CD14-positive monocyte (primary cell): ENCODE data around the gene PUDP. TPM values are rescaled to one million over a fixed set of nuclear protein-coding genes. Genes with fewer than 3 reads are reported as not detected.
"Not testable (repeated sequence)": the region's sequence is repeated elsewhere in the genome, so short reads cannot be mapped to it uniquely, and the experiment has no call there.

Experiments
- DNase-seq, 3 donors: peaks; one replicate each; pipeline ENCODE4 v3.0.0-alpha.2; 2011 to 2022
- H2AFZ ChIP-seq: 2 replicates; pipeline ENCODE4 v1.6.0; 2012; ENCODE audit warnings: mild to moderate bottlenecking, low read depth, low read length, inconsistent platforms; ENCODE audit not compliant: insufficient read depth, poor library complexity, severe bottlenecking
- H3K27ac ChIP-seq, 2 donors: 1 replicate in 1 of 2; 2 replicates in 1 of 2; pipeline ENCODE4 v1.5.1; 2012 to 2013; ENCODE audit warnings: low read length in 2 of 2, control low read depth in 1 of 2, inconsistent platforms in 1 of 2, low read depth in 1 of 2, mild to moderate bottlenecking in 1 of 2
- H3K27me3 ChIP-seq, 2 donors: one replicate each; pipeline versions ENCODE4 v1.6.0 to v1.6.1; 2011 to 2013; ENCODE audit warnings: low read length in 2 of 2; ENCODE audit not compliant: control insufficient read depth in 2 of 2, insufficient read depth in 2 of 2
- H3K36me3 ChIP-seq, 2 donors: replicated peaks in 1 of 2; 1 replicate in 1 of 2; 2 replicates in 1 of 2; pipeline versions ENCODE4 v1.5.1 to v1.6.1; 2012 to 2013; ENCODE audit warnings: low read length in 2 of 2, control low read depth in 1 of 2, inconsistent platforms in 1 of 2, mild to moderate bottlenecking in 1 of 2; ENCODE audit not compliant: insufficient read depth in 2 of 2, control insufficient read depth in 1 of 2
- H3K4me1 ChIP-seq, 2 donors: 1 replicate in 1 of 2; 2 replicates in 1 of 2; pipeline versions ENCODE4 v1.5.1 to v1.6.1; 2012 to 2013; ENCODE audit warnings: low read length in 2 of 2, control low read depth in 1 of 2, inconsistent platforms in 1 of 2, mild to moderate bottlenecking in 1 of 2, moderate library complexity in 1 of 2; ENCODE audit not compliant: insufficient read depth in 2 of 2, control insufficient read depth in 1 of 2
- H3K4me2 ChIP-seq: replicated peaks from 2 replicates; pipeline ENCODE3; 2012; ENCODE audit warnings: low read length, moderate library complexity, mild to moderate bottlenecking; ENCODE audit not compliant: poor library complexity, severe bottlenecking; ENCODE audit errors: extremely low read depth
- H3K4me3 ChIP-seq, 3 experiments: fragments of 200-600 bp in 1 of 3; sonication (generic) in 1 of 3; replicated peaks in 1 of 3; 1 replicate in 2 of 3; 2 replicates in 1 of 3; pipeline ENCODE4 v1.5.1; 2011 to 2013; ENCODE audit warnings: low read length in 3 of 3, mild to moderate bottlenecking in 3 of 3, control low read depth in 2 of 3, low read depth in 2 of 3, inconsistent platforms in 1 of 3, moderate library complexity in 1 of 3
- H3K79me2 ChIP-seq: 2 replicates; pipeline ENCODE4 v1.6.0; 2012; ENCODE audit warnings: mild to moderate bottlenecking, control low read depth, inconsistent platforms, low read length, moderate library complexity; ENCODE audit not compliant: insufficient read depth
- H3K9ac ChIP-seq: 2 replicates; pipeline ENCODE4 v1.6.0; 2017; ENCODE audit warnings: low read length, mild to moderate bottlenecking; ENCODE audit not compliant: insufficient read depth, poor library complexity, severe bottlenecking
- H3K9me3 ChIP-seq, 2 donors: replicated peaks in 1 of 2; 1 replicate in 1 of 2; 2 replicates in 1 of 2; pipeline versions ENCODE4 v1.5.1 to v1.6.1; 2012 to 2013; ENCODE audit warnings: low read length in 2 of 2, control low read depth in 1 of 2; ENCODE audit not compliant: control insufficient read depth in 1 of 2, insufficient read depth in 1 of 2
- H4K20me1 ChIP-seq: 2 replicates; pipeline ENCODE4 v1.6.0; 2012; ENCODE audit warnings: mild to moderate bottlenecking, low read length, control low read depth, moderate library complexity; ENCODE audit not compliant: insufficient read depth
- H3K27ac Mint-ChIP-seq, 7 donors: one replicate each; pipeline ENCODE4 v1.8.0; 2020; ENCODE audit warnings: mild to moderate bottlenecking in 7 of 7, mixed read lengths in 7 of 7, moderate library complexity in 6 of 7, inconsistent platforms in 2 of 7
- H3K27me3 Mint-ChIP-seq, 3 donors: one replicate each; pipeline ENCODE4 v1.8.0; 2021 to 2022; ENCODE audit warnings: low read depth in 3 of 3, mild to moderate bottlenecking in 3 of 3, mixed read lengths in 3 of 3, moderate library complexity in 3 of 3, inconsistent platforms in 1 of 3
- H3K36me3 Mint-ChIP-seq, 2 donors: one replicate each; pipeline ENCODE4 v1.8.0; 2020; ENCODE audit warnings: mixed read lengths in 2 of 2, inconsistent platforms in 1 of 2, mild to moderate bottlenecking in 1 of 2
- H3K4me1 Mint-ChIP-seq: one replicate; pipeline ENCODE4 v1.8.0; 2020; ENCODE audit warnings: mild to moderate bottlenecking, mixed read lengths
- H3K4me3 Mint-ChIP-seq, 2 donors: one replicate each; pipeline ENCODE4 v1.8.0; 2020; ENCODE audit warnings: mild to moderate bottlenecking in 2 of 2, mixed read lengths in 2 of 2, moderate library complexity in 1 of 2
- H3K9me3 Mint-ChIP-seq, 7 donors: one replicate each; pipeline ENCODE4 v1.8.0; 2020 to 2022; ENCODE audit warnings: mixed read lengths in 7 of 7, mild to moderate bottlenecking in 6 of 7, moderate library complexity in 6 of 7, inconsistent platforms in 2 of 7
- CTCF ChIP-seq: fragments of 200-600 bp; IDR thresholded peaks from one replicate; pipeline ENCODE4 v1.8.0; 2022; ENCODE audit warnings: antibody characterized with exemption, mild to moderate bottlenecking
- WGBS: methylation state at CpG from one replicate; pipeline ENCODE4 v1.1.5; 2013; ENCODE audit warnings: missing lambda C conversion rate; ENCODE audit not compliant: insufficient coverage; 5-methylcytosine and 5-hydroxymethylcytosine counted together
- intact Hi-C, 2 donors: fragments of 100-400 bp; cut with micrococcal nuclease; formaldehyde crosslinking; loops; one replicate each; pipeline versions ENCODE4 v1.15.0 to v1.15.1; 2023
- polyA plus RNA-seq, 3 donors: library from polyadenylated mRNA; depleted of rRNA in 1 of 3; unstranded in 2 of 3; stranded (reverse) in 1 of 3; fragments of 300-500 nt in 2 of 3; fragments of >200 nt in 1 of 3; fragmentation: Illumina TruSeq in 2 of 3; gene quantifications; 1 replicate in 2 of 3; 2 replicates in 1 of 3; pipeline ENCODE4 v1.2.3, GENCODE V29; 2012 to 2021

PUDP gene
- polyA plus RNA-seq, 3 donors, result 21.4 to 49.5 (median 45.4) TPM

DNA sequence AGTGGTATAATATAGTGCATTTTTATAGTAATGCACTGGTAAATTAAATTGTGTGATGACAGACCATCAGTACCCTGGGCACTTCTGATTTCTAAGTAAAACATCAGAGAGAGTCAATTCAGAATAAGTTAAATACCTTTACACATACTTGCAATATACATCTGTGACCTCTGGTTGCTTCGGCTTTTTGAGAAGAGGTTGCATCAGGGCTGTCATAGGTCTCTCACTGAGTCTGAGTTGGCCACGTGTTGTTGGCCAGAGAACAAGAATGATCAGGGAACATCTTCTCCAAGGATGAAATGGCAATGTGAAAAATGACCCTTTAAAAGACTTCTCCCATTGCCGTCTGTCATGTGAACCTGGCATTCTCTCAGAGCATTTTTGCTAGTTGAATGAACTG is 36.9 kb upstream of the PUDP start:
- no CpG with 5 or more reads among the region's 3 CpGs for WGBS
- no peaks in the 10 kb centered on the region for H3K79me2 ChIP-seq
- Mint-ChIP-seq H3K9me3 (peaks cover 0 to 5% (median 0%) of the 10 kb centered on the region in 7 donors), H3K27me3 (peaks cover 0 to 6% (median 3%) of the 10 kb centered on the region in 3 donors), H3K4me3 (no peak overlapping the region), H3K36me3 (no peaks in the 10 kb centered on the region), H3K27ac (no peak overlapping the region), H3K4me1 (no peaks in the 10 kb centered on the region)
- H3K27ac ChIP-seq, result no peak overlapping the region
- no peaks in the 10 kb centered on the region for H3K27me3 ChIP-seq
- H3K36me3 ChIP-seq, result no peaks in the 10 kb centered on the region
- DNase-seq, result no peak
- intact Hi-C loops, result no loop called here
- no peak for TF ChIP-seq CTCF
- H3K4me2 ChIP-seq, result no peak overlapping the region
- H2AFZ ChIP-seq, result no peak overlapping the region
- H3K9me3 ChIP-seq, result no peaks in the 10 kb centered on the region
- H3K4me1 ChIP-seq, result no peaks in the 10 kb centered on the region
- no peak overlapping the region for H3K4me3 ChIP-seq
- no peaks in the 10 kb centered on the region for H4K20me1 ChIP-seq
- H3K9ac ChIP-seq, result no peak overlapping the region

DNA sequence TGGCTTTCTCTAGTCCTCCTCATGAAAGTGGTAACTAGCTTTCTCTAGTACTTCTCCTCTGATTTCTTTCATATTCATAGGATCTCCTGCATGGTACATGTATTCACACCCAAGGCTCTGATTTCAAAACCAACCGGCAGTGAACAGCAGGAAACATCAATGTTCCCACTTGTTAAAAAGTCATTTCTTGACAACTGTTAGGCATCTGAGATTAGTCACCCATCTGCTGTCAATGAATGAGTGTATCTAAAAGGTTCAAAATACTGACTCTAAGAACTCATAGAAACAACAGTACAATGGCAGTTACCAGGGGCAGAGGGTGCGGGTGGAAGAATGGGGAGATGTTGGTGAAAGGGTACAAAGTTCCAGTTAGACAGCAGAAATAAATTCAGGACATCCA is 31.5 kb upstream of the PUDP start:
- H3K4me1 Mint-ChIP-seq, result no peaks in the 10 kb centered on the region
- no CpG with 5 or more reads among the region's 2 CpGs for WGBS
- DNase-seq, result no peak

DNA sequence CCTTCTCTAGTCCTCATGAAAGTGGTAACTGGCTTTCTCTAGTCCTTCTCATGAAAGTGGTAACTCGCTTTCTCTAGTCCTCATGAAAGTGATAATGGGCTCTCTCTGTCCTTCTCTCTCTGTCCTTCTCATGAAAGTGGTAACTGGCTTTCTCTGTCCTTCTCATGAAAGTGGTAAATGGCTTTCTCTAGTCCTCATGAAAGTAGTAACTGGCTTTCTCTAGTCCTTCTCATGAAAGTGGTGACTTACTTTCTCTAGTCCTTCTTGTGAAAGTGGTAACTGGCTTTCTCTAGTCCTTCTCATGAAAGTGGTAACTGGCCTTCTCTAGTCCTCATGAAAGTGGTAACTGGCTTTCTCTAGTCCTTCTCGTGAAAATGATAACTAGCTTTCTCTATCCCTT is 30.9 kb upstream of the PUDP start:
- H3K4me1 Mint-ChIP-seq, H3K4me1 ChIP-seq, H3K27me3 Mint-ChIP-seq, H3K4me3 ChIP-seq, H3K4me3 Mint-ChIP-seq, H3K27ac Mint-ChIP-seq, DNase-seq, H3K4me2 ChIP-seq, H3K27me3 ChIP-seq, H2AFZ ChIP-seq, H4K20me1 ChIP-seq, H3K79me2 ChIP-seq, H3K36me3 ChIP-seq, H3K9me3 ChIP-seq, H3K27ac ChIP-seq, intact Hi-C loops, H3K9ac ChIP-seq, H3K36me3 Mint-ChIP-seq: not testable (repeated sequence)
- H3K9me3 Mint-ChIP-seq, result peaks cover 0 to 12% (median 7%) of the 10 kb centered on the region in 7 donors
- WGBS, result no CpG with 5 or more reads among the region's 2 CpGs

More for the DNA sequence above, 31.5 kb upstream of the PUDP start:
- H3K79me2 ChIP-seq, result no peaks in the 10 kb centered on the region
- H3K4me1 ChIP-seq, result no peaks in the 10 kb centered on the region
- H3K9me3 Mint-ChIP-seq, result peaks cover 0 to 12% (median 7%) of the 10 kb centered on the region in 7 donors
- no peak overlapping the region for H3K4me3 ChIP-seq
- no peaks in the 10 kb centered on the region for H3K27me3 ChIP-seq
- intact Hi-C loops, result no loop called here
- no peak overlapping the region for H2AFZ ChIP-seq
- H3K27ac Mint-ChIP-seq, result no peak overlapping the region
- peaks cover 0 to 2% (median 0%) of the 10 kb centered on the region in 3 donors for H3K27me3 Mint-ChIP-seq
- H3K9ac ChIP-seq, result no peak overlapping the region
- H3K36me3 ChIP-seq, result no peaks in the 10 kb centered on the region
- H4K20me1 ChIP-seq, result no peaks in the 10 kb centered on the region
- no peak overlapping the region for H3K4me3 Mint-ChIP-seq
- no peak for TF ChIP-seq CTCF
- H3K9me3 ChIP-seq, result no peaks in the 10 kb centered on the region
- H3K36me3 Mint-ChIP-seq, result peaks cover 0 to 2% of the 10 kb centered on the region in 2 donors
- H3K27ac ChIP-seq, result no peak overlapping the region
- H3K4me2 ChIP-seq, result no peak overlapping the region
